Right kidney (tissue), 1 donor: ENCODE data around the gene CLSTN2.
"Not testable (repeated sequence)": the region's sequence is repeated elsewhere in the genome, so short reads cannot be mapped to it uniquely, and the experiment has no call there.

Source experiments
- DNase-seq: peaks from one replicate; pipeline ENCODE4 v3.0.0-alpha.2; 2016

The CLSTN2 gene

DNA sequence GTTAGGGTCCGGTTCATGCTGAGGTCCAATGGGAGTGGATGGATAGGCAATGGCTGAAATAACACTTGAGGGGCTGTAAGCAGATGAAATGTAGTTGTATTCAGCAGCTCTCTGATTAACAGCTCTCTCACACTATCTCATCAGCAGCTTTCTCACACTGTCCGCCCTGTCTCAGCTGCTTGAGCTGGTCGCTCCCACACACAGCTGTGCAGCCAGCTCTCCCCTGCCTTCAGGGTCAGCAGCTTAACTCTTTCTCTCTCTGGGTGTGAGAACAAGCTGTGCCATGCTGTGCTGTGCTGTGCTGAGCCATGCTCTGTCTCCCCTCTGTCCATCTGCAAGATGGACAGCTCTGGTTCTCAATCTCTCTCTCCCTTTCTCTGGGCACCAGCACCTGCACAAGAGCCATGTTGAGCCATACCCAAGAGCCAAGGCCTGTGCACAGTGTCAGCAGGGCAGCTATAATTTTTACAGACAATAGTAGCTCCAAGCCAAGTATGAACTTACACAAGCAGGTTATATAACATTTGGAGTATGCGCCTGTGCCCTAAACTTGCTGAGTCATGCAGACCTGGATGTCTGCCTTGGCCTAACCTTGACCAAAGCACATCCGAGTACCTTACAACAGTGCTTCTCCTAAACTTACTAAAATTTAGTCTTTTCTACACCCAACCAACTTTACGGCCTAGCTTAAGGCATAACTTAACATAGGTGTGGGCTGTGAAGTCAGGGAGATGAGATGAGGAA, 451.5 kb downstream of the CLSTN2 start:
- DNase-seq, result peak; percentile 52

DNA sequence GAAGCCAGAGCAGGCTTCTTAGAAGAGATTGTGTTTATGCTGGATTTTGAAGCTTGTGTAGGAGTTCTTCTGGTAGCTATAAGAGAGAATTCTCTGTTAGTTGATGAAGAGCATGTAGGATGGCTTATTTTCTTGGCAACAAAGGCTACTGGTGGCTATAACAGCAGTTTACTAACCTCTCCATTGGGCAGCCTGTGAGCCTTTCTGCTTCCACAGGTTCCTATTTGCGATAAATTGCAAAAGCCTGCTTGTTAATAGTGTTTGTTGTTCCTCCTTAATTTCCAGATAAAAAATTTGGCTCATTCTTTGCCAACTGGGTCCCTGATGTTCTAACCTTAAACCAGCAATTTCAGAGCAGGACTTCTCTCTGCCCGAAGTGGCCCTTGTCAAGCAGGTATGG, 452.3 kb downstream of the CLSTN2 start:
- DNase-seq, result no peak

GRCh38 chr3:140388202-140388922, 453.4 kb downstream of the CLSTN2 start:
- DNase-seq, result no peak

DNA sequence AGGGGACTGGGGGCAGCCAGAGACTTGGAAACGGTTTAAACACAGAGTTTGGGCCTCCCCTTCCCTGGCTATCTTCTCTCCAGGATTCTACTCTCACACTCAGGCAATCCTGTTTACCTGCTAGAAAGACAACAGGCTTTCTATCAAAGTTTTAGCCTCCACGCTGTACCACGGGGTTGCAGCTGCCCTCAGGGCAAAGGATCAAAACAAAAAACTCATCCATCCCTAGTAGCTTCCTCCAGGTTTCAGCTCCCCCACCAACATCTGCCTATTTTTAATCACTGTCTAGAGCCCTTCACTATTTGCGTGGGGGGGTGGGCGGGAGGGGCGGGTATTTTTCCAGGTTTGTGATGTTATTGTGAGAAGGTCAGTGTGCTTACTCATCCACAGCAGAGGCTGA, 456.1 kb downstream of the CLSTN2 start:
- peak; percentile 35 for DNase-seq

DNA sequence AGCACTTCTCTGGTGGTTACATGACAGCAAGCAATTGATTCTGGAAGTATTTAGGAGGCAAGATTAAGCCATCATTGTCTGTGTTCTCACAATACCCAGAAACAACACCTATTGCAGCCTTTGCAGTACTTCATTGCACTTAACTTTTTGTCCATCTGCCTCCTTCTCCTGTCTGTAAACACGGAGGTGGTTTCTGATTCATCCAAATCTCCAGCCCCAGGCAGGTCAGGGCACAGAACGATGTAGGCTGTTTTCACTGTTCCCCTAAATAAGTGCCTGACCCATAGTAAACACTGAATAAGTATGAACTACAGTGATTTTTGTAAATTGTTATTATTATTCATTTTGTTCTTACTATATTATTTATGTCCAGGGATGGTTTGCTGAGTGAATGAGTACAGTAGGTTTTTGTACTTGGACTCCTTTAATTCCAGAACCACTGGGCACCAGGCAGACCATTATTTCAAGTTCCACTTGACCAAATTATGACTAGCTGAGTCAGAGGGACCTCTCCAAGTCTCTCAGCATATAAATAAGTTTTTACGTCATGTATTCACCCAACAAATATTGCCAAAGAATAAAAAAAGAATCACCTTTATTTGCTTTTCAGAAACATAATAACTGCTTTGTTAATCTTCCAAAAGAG, 459.6 kb downstream of the CLSTN2 start:
- no peak for DNase-seq

- no peak for DNase-seq
Observed at GRCh38 chr3:140395134-140396075, 460.4 kb downstream of the CLSTN2 start.

DNA sequence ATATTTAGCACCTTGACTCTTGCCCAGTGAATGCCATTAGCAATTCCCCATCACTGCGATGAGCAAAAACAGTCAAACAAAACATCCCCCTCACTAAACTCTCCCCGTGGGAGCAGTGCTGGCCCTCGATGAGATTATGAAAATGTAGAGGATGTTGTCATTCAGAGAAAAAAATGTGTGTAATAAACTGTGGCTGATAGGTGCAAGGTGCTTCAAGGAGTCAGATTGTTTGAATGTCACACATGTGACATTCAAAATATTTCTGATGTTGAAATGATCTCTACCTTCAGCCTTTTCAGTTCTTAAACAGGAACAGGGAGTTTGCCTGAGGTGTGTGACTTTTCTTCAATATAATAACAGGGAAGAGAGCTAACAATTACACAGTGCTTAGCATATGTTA, 461.1 kb downstream of the CLSTN2 start:
- no peak for DNase-seq

- DNase-seq, result no peak
Observed at GRCh38 chr3:140397847-140398246, 462.9 kb downstream of the CLSTN2 start.

DNA sequence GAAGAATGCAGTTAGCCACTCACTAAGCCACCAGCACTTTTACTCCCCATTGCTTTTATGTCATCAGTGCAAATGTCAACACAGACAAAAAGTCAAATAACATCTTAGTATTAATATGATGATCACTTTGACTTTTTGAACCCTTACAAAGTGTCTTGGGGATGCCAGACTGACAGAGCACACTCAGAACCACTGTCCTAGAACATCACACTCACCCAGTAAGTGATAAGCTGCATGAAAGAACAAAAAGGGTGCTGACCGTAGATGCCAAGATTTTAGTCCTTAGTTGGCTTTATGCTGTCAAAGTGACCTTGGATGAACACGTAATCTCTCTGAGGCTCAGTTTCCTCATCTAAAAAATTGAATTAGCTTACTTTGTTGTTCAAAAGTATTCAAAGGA, 463.4 kb downstream of the CLSTN2 start:
- DNase-seq, result no peak

- DNase-seq, result no peak
Observed at GRCh38 chr3:140399871-140400270, 464.9 kb downstream of the CLSTN2 start.

- DNase-seq, result no peak
Observed at GRCh38 chr3:140403079-140403478, 468.1 kb downstream of the CLSTN2 start.

DNA sequence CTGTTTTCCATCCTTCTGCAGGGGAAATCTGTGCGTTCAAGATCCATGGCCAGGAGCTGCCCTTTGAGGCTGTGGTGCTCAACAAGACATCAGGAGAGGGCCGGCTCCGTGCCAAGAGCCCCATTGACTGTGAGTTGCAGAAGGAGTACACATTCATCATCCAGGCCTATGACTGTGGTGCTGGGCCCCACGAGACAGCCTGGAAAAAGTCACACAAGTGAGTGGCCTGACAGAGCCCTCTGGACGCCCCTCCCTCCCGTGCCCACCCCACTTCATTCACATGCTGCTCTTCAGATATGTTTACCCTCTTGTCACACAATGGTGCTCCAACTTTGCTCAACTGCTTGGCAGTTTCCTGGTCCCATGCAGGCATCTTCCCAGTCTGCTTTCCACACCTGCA, 468.6 kb downstream of the CLSTN2 start:
- DNase-seq, result no peak

DNA sequence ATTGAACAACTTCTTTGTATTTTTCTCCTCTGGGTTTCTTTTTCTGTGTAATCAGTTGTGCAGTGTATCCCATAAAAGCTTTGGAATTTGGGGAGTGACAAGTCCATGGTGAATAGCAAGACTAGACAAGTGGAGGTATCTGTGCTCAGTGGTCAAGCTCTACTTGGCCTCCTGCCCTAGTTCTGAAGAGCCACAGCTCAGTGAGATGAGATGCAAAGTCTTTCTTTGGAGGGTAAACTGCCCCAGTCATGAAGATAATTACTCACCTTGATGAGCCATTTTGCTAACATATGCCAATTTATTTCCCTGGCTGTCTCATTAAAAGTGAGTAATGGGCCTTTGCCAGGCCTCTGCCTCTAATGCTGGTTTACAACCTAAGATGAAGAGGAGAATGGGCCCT, 471.7 kb downstream of the CLSTN2 start:
- no peak for DNase-seq

- no peak for DNase-seq
Observed at GRCh38 chr3:140408252-140408651, 473.3 kb downstream of the CLSTN2 start.

GRCh38 chr3:140416666-140417065, 481.7 kb downstream of the CLSTN2 start:
- no peak for DNase-seq

- DNase-seq, result peak; percentile 13
Observed at GRCh38 chr3:140420621-140421357, 485.8 kb downstream of the CLSTN2 start.

DNA sequence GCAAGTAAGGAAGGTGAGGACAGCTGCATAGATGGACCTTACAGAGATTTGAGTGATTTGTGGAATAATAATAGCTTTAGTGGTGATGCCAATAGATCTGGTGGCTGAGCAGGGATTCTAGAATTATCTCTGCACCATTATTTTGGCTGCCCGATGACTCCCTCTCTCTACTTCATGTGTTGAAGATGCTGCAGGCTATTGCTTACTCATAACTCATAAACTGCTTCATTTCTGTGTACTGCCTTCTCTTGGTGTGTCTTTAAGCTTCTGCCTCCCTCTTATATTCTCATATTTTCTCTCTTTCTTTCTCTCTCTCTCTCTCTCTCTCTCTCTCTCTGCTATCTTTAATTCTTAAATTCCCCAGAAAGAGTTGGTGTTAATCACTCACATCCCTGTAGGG, 486.9 kb downstream of the CLSTN2 start:
- DNase-seq, result no peak

- DNase-seq, result no peak
Observed at GRCh38 chr3:140423146-140423545, 488.2 kb downstream of the CLSTN2 start.

- not testable (repeated sequence) for DNase-seq
Observed at GRCh38 chr3:140423574-140423973, 488.6 kb downstream of the CLSTN2 start.

DNA sequence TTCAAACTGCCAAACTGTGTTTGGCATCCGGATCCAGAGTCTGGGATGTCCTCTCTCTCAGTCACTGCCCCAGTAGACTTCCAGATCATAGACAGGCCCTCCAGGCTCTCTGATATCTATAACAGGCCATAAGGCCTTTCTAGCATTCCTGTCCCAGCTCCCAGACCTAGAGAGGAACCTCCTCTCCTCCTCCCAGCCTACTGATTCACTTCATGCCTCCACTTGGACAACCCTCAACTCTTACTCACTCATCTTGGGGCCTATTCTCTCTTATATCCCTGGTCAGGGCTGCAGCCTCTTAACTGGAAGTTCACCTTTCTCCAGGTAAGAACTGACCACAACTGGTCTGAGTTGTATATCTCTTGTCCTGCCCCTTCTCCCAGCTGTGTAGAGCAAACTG, 489.2 kb downstream of the CLSTN2 start:
- DNase-seq, result no peak

DNA sequence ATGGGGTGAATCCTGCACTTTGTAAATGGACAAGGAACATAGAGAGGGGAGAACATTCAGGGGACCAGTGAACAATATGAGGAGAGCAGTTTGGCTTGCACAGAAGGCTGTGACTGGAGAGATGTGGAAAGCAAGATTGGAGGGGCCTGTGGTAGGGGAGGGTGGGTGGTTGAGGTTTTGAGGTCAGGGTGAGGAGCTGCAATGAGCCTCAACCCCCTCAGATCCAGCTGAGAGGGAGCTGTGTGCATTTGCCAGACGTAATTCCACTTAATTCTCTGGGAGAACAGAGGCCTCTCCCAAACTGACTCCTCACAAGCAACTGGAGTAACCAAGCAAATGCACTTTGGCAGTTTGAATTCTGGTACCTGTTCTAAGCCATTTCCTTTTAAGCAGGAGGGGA, 489.7 kb downstream of the CLSTN2 start:
- DNase-seq, result no peak

DNA sequence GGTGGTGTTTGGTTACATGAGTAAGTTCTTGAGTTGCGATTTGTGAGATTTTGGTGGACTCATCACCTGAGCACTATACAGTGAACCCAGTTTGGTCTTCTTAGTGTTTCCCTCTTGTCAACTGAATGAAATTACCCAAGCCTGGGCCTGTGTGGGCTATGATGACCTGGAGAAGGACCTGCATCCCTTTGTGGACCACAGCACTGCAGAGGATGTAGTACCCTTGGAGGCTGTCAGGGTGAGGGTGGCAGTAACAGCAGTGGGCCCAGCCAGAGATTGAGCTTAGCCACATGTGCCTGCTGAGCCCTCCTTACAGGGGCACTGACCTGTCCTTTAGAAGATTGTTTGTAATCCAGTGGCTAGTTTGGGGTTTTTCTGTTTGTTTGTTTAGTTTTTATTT, 492.8 kb downstream of the CLSTN2 start:
- no peak for DNase-seq
